ENCODE data around the gene OLAH.

OLAH gene

GRCh38 chr10:15122477-15123030, 78.8 kb downstream of the OLAH start:
- Histone ChIP-seq H3K9ac (ENCODE audit: low read length in 2 of 2) (no peak overlapping the region), H3K4me1 (ENCODE audit: control insufficient read depth, insufficient read depth, low read length) (no peaks in the 10 kb centered on the region), H3K27me3 (ENCODE audit: control insufficient read depth in 1 of 2, insufficient read depth in 2 of 2, low read length in 2 of 2) (no peaks in the 10 kb centered on the region), H3K4me3 (ENCODE audit: low read length in 2 of 2) (no peak overlapping the region), H3K9me3 (ENCODE audit: control insufficient read depth in 2 of 2, low read length in 2 of 2) (no peaks in the 10 kb centered on the region), H3K36me3 (ENCODE audit: control insufficient read depth in 2 of 2, insufficient read depth in 2 of 2, low read length in 2 of 2) (peaks cover 26 to 32% of the 10 kb centered on the region in 2 donors), H3K27ac (ENCODE audit: low read length) (no peak overlapping the region)

All from stomach smooth muscle (tissue), 2 donors.